ENCODE data around the gene FBXO48.

DNA sequence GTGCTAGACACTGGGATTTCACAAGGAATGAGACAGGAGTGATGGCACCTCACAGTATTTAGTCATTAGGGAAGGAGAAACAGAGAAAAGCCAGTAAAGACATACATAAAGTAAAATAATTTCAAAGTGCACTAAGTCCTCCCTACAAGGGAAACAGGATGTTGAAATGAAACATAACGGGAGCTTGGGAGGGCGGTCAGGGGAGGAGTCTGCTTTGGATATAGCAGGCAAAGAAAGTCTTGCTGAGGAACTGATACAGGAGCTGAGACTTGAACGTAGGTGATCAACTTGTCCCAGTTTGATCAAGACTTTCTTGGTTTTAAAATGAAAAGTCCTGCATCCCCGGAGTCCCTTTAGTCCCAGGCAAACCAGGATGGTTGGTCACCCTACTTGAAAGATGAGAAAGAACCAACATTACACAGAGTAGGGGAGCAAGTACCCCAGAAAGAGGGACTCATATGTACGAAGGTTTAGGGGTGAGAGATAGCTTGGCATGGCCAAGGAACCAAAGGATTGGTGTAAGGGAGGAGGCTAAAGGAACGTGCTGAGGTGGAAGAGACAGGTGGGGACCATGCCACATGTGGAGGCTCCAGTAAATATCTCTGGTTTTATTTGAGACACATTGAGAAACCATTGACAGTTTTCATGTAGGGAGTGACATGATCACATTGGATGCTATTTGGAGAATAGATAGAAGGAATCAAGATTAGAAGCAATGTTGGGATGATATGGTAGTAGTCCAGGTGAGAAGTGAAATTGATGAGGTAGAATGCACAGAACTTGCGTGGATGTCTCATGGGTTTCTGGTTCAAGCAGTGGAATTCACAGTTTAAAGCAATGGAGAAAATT, 28.4 kb downstream of the FBXO48 start:
- TF ChIP-seq, protein P1, sequence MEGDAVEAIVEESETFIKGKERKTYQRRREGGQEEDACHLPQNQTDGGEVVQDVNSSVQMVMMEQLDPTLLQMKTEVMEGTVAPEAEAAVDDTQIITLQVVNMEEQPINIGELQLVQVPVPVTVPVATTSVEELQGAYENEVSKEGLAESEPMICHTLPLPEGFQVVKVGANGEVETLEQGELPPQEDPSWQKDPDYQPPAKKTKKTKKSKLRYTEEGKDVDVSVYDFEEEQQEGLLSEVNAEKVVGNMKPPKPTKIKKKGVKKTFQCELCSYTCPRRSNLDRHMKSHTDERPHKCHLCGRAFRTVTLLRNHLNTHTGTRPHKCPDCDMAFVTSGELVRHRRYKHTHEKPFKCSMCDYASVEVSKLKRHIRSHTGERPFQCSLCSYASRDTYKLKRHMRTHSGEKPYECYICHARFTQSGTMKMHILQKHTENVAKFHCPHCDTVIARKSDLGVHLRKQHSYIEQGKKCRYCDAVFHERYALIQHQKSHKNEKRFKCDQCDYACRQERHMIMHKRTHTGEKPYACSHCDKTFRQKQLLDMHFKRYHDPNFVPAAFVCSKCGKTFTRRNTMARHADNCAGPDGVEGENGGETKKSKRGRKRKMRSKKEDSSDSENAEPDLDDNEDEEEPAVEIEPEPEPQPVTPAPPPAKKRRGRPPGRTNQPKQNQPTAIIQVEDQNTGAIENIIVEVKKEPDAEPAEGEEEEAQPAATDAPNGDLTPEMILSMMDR (IDR thresholded peaks at IDR 0.05; ENCODE audit: low read length) = no peak
- TF ChIP-seq EZH2 (IDR thresholded peaks at IDR 0.05; ENCODE audit: borderline replicate concordance, low read length) = no peak
